ENCODE data around the gene TNFRSF1A. TPM values are rescaled to one million over a fixed set of nuclear protein-coding genes. Genes with fewer than 3 reads are reported as not detected.
"Not testable (repeated sequence)": the region's sequence is repeated elsewhere in the genome, so short reads cannot be mapped to it uniquely, and the experiment has no call there.

The TNFRSF1A gene
- total and polyA plus RNA-seq, 12 donors, result 29.4 to 100 (median 39.2) TPM

- ATAC-seq (peak in 7 of 8 donors; percentile 0 to 11 (median 1)), DNase-seq (no peak)
- Histone ChIP-seq H3K36me3 (peaks cover 0 to 25% (median 0%) of the 10 kb centered on the region in 9 donors), H3K4me1 (peaks cover 32 to 82% (median 72%) of the 10 kb centered on the region in 9 donors), H3K9me3 (no peaks in the 10 kb centered on the region), H3K27me3 (no peaks in the 10 kb centered on the region), H3K27ac (peak overlapping the region; percentile 91 to 100 (median 98)), H3K4me3 (peak overlapping the region; percentile 68 to 99 (median 92))
- intact Hi-C loops (cut with DNase I), result loop anchor here in 3 of 10 donors (1.0 to 5.0 kb wide), 3 partner anchors 22 to 196 kb away; no protein-coding TSS in a partner anchor
- no peak for TF ChIP-seq CTCF (IDR thresholded peaks at IDR 0.05)
- WGBS, 2 donors, result 10 to 19% methylated on average over 15 of the region's 15 CpGs
Observed at GRCh38 chr12:6340745-6341416, 995 bp downstream of the TNFRSF1A start.

GRCh38 chr12:6340032-6340638 lies 1.7 kb downstream of the TNFRSF1A start:
- Histone ChIP-seq H3K4me3 (peak overlapping the region; percentile 68 to 99 (median 92)), H3K9me3 (no peaks in the 10 kb centered on the region), H3K36me3 (peaks cover 0 to 28% (median 0%) of the 10 kb centered on the region in 9 donors), H3K27ac (peak overlapping the region; percentile 91 to 100 (median 98)), H3K4me1 (peaks cover 38 to 82% (median 72%) of the 10 kb centered on the region in 9 donors), H3K27me3 (no peaks in the 10 kb centered on the region)
- intact Hi-C loops (cut with DNase I), result loop anchor here in 2 of 10 donors (2.0 to 5.0 kb wide), 2 partner anchors 41 to 197 kb away; no protein-coding TSS in a partner anchor
- DNase-seq (peak in 1 of 2 donors; percentile 57), ATAC-seq (peak in 2 of 8 donors; percentile 8 to 14)
- TF ChIP-seq CTCF (IDR thresholded peaks at IDR 0.05), result no peak
- 14 to 29% methylated on average over 9 of the region's 9 CpGs for WGBS, 2 donors

- Histone ChIP-seq H3K27ac (peak overlapping the region in 9 of 10 donors; percentile 93 to 100 (median 98)), H3K36me3 (peaks cover 0 to 40% (median 3%) of the 10 kb centered on the region in 9 donors), H3K27me3 (no peaks in the 10 kb centered on the region), H3K4me3 (peak overlapping the region in 9 of 10 donors; percentile 9 to 99 (median 95)), H3K4me1 (peaks cover 45 to 87% (median 82%) of the 10 kb centered on the region in 9 donors), H3K9me3 (no peaks in the 10 kb centered on the region)
- WGBS, 2 donors, result 38 to 57% methylated on average over 3 of the region's 3 CpGs
- intact Hi-C loops (cut with DNase I), result loop anchor here in 5 of 10 donors (5.0 to 10.0 kb wide), 6 partner anchors 43 to 196 kb away; partner anchors contain the start of genes GAPDH (in 4 of the 5) and LTBR (in 4 of the 5)
- ATAC-seq, result no peak
- no peak for DNase-seq
- TF ChIP-seq CTCF (IDR thresholded peaks at IDR 0.05), result no peak
Observed at GRCh38 chr12:6338955-6339354, 2.9 kb downstream of the TNFRSF1A start.

GRCh38 chr12:6338536-6338935 lies 3.3 kb downstream of the TNFRSF1A start:
- H3K9me3 ChIP-seq, H3K27me3 ChIP-seq, DNase-seq, ATAC-seq: not testable (repeated sequence)
- Histone ChIP-seq H3K36me3 (peaks cover 0 to 44% (median 7%) of the 10 kb centered on the region in 9 donors), H3K4me3 (peak overlapping the region in 8 of 10 donors; percentile 81 to 99 (median 96)), H3K27ac (peak overlapping the region in 9 of 10 donors; percentile 92 to 100 (median 98)), H3K4me1 (peaks cover 45 to 87% (median 82%) of the 10 kb centered on the region in 9 donors)
- intact Hi-C loops (cut with DNase I), result loop anchor here in 5 of 10 donors (5.0 to 10.0 kb wide), 6 partner anchors 44 to 196 kb away; partner anchors contain the start of genes GAPDH (in 4 of the 5) and LTBR (in 4 of the 5)
- 75 to 76% methylated on average over 8 of the region's 8 CpGs for WGBS, 2 donors

Data from heart right ventricle (tissue), 16 donors.